IgD-negative memory B cell (primary cell): Measurements from ENCODE around the gene MMS19. TPM values are rescaled to one million over a fixed set of nuclear protein-coding genes. Genes with fewer than 3 reads are reported as not detected.
"Not testable (repeated sequence)": the region's sequence is repeated elsewhere in the genome, so short reads cannot be mapped to it uniquely, and the experiment has no call there.

Experiments
- H3K27ac Mint-ChIP-seq, 3 donors: one replicate each; pipeline ENCODE4 v1.8.0; 2020 to 2022; ENCODE audit warnings: mild to moderate bottlenecking in 3 of 3, mixed read lengths in 3 of 3, moderate library complexity in 1 of 3
- H3K27me3 Mint-ChIP-seq: one replicate; pipeline ENCODE4 v1.8.0; 2021; ENCODE audit warnings: mixed read lengths
- H3K36me3 Mint-ChIP-seq: one replicate; pipeline ENCODE4 v1.8.0; 2020; ENCODE audit warnings: mild to moderate bottlenecking, mixed read lengths
- H3K4me1 Mint-ChIP-seq, 3 donors: one replicate each; pipeline ENCODE4 v1.8.0; 2020 to 2022; ENCODE audit warnings: mixed read lengths in 3 of 3, mild to moderate bottlenecking in 1 of 3
- H3K4me3 Mint-ChIP-seq, 4 donors: one replicate each; pipeline ENCODE4 v1.8.0; 2020 to 2022; ENCODE audit warnings: mild to moderate bottlenecking in 4 of 4, mixed read lengths in 4 of 4, moderate library complexity in 3 of 4
- H3K9me3 Mint-ChIP-seq, 3 donors: one replicate each; pipeline ENCODE4 v1.8.0; 2020 to 2021; ENCODE audit warnings: mixed read lengths in 3 of 3, mild to moderate bottlenecking in 1 of 3
- polyA plus RNA-seq: library from polyadenylated mRNA; unstranded; fragments of 300-500 nt; fragmentation: Illumina TruSeq; gene quantifications from one replicate; pipeline ENCODE4 v1.2.3, GENCODE V29; 2021

Gene MMS19
- polyA plus RNA-seq, 1 donor from 2014 or later = 29.1 TPM

GRCh38 chr10:97497572-97498075 lies 598 bp downstream of the MMS19 start:
- Mint-ChIP-seq H3K36me3 (no peaks in the 10 kb centered on the region), H3K27ac (peak overlapping the region; percentile 88 to 98 (median 94)), H3K4me3 (peak overlapping the region; percentile 95 to 99 (median 98)), H3K4me1 (peaks cover 4 to 28% (median 20%) of the 10 kb centered on the region in 3 donors), H3K9me3 (no peaks in the 10 kb centered on the region), H3K27me3 (peaks cover 26% of the 10 kb centered on the region)

GRCh38 chr10:97494863-97495506 lies 3.2 kb downstream of the MMS19 start:
- H3K4me3 Mint-ChIP-seq = peak overlapping the region in 2 of 4 donors; percentile 25 to 49
- H3K27ac Mint-ChIP-seq = peak overlapping the region in 2 of 3 donors; percentile 47 to 53
- H3K9me3 Mint-ChIP-seq = no peaks in the 10 kb centered on the region
- H3K4me1 Mint-ChIP-seq = peaks cover 4 to 34% (median 27%) of the 10 kb centered on the region in 3 donors
- H3K27me3 Mint-ChIP-seq = peaks cover 5% of the 10 kb centered on the region
- no peaks in the 10 kb centered on the region for H3K36me3 Mint-ChIP-seq

- no peaks in the 10 kb centered on the region for H3K9me3 Mint-ChIP-seq
Measured at GRCh38 chr10:97494151-97494550, 4.1 kb downstream of the MMS19 start.

GRCh38 chr10:97490592-97490991 lies 7.6 kb downstream of the MMS19 start:
- Mint-ChIP-seq H3K4me1 (peaks cover 11 to 23% (median 21%) of the 10 kb centered on the region in 3 donors), H3K9me3 (no peaks in the 10 kb centered on the region), H3K27ac (peak overlapping the region in 1 of 3 donors; percentile 55), H3K4me3 (no peak overlapping the region), H3K27me3 (no peaks in the 10 kb centered on the region), H3K36me3 (no peaks in the 10 kb centered on the region)

More at GRCh38 chr10:97494151-97494550, 4.1 kb downstream of the MMS19 start:
- H3K36me3 Mint-ChIP-seq = no peaks in the 10 kb centered on the region
- no peak overlapping the region for H3K4me3 Mint-ChIP-seq
- no peaks in the 10 kb centered on the region for H3K27me3 Mint-ChIP-seq
- peaks cover 10 to 34% (median 30%) of the 10 kb centered on the region in 3 donors for H3K4me1 Mint-ChIP-seq
- H3K27ac Mint-ChIP-seq = no peak overlapping the region

- no peaks in the 10 kb centered on the region for H3K9me3 Mint-ChIP-seq
- no peaks in the 10 kb centered on the region for H3K27me3 Mint-ChIP-seq
- H3K4me1 Mint-ChIP-seq = peaks cover 9 to 11% (median 11%) of the 10 kb centered on the region in 3 donors
- peaks cover 2% of the 10 kb centered on the region for H3K36me3 Mint-ChIP-seq
- no peak overlapping the region for H3K27ac Mint-ChIP-seq
- H3K4me3 Mint-ChIP-seq = no peak overlapping the region
Measured at GRCh38 chr10:97485647-97486281, 12.5 kb downstream of the MMS19 start.

- Mint-ChIP-seq H3K27me3 (no peaks in the 10 kb centered on the region), H3K4me3 (no peak overlapping the region), H3K27ac (no peak overlapping the region), H3K4me1 (peaks cover 1 to 5% (median 4%) of the 10 kb centered on the region in 3 donors), H3K9me3 (no peaks in the 10 kb centered on the region), H3K36me3 (peaks cover 4% of the 10 kb centered on the region)
Measured at GRCh38 chr10:97483921-97484320, 14.3 kb downstream of the MMS19 start.

GRCh38 chr10:97483506-97483905 lies 14.7 kb downstream of the MMS19 start:
- H3K27me3 Mint-ChIP-seq = no peaks in the 10 kb centered on the region
- no peak overlapping the region for H3K27ac Mint-ChIP-seq
- no peak overlapping the region for H3K4me3 Mint-ChIP-seq
- peaks cover 1 to 5% (median 2%) of the 10 kb centered on the region in 3 donors for H3K4me1 Mint-ChIP-seq
- H3K36me3 Mint-ChIP-seq = peaks cover 4% of the 10 kb centered on the region
- H3K9me3 Mint-ChIP-seq = no peaks in the 10 kb centered on the region

- Mint-ChIP-seq H3K4me3 (no peak overlapping the region), H3K9me3 (no peaks in the 10 kb centered on the region), H3K4me1 (peaks cover 0 to 5% (median 1%) of the 10 kb centered on the region in 3 donors), H3K27me3 (no peaks in the 10 kb centered on the region), H3K36me3 (peaks cover 9% of the 10 kb centered on the region), H3K27ac (no peak overlapping the region)
Measured at GRCh38 chr10:97482381-97482780, 15.8 kb downstream of the MMS19 start.

- Mint-ChIP-seq H3K4me1 (peaks cover 0 to 3% (median 1%) of the 10 kb centered on the region in 3 donors), H3K36me3 (peaks cover 11% of the 10 kb centered on the region), H3K9me3 (no peaks in the 10 kb centered on the region), H3K27me3 (no peaks in the 10 kb centered on the region), H3K27ac (no peak overlapping the region), H3K4me3 (no peak overlapping the region)
Measured at GRCh38 chr10:97481071-97481470, 17.2 kb downstream of the MMS19 start.

- H3K9me3 Mint-ChIP-seq = peaks cover 0 to 2% (median 0%) of the 10 kb centered on the region in 3 donors
- no peak overlapping the region for H3K27ac Mint-ChIP-seq
- H3K4me1 Mint-ChIP-seq = peaks cover 0 to 3% (median 0%) of the 10 kb centered on the region in 3 donors
- H3K36me3 Mint-ChIP-seq = peaks cover 18% of the 10 kb centered on the region
- no peak overlapping the region for H3K4me3 Mint-ChIP-seq
- H3K27me3 Mint-ChIP-seq = no peaks in the 10 kb centered on the region
Measured at GRCh38 chr10:97479939-97480338, 18.3 kb downstream of the MMS19 start.

- H3K9me3 Mint-ChIP-seq, H3K27ac Mint-ChIP-seq, H3K4me3 Mint-ChIP-seq: not testable (repeated sequence)
Measured at GRCh38 chr10:97479410-97479809, 18.8 kb downstream of the MMS19 start.

GRCh38 chr10:97475936-97476594 lies 22.2 kb downstream of the MMS19 start:
- Mint-ChIP-seq H3K9me3 (peaks cover 0 to 3% (median 0%) of the 10 kb centered on the region in 3 donors), H3K27ac (no peak overlapping the region), H3K4me1 (no peaks in the 10 kb centered on the region), H3K27me3 (no peaks in the 10 kb centered on the region), H3K4me3 (no peak overlapping the region), H3K36me3 (peaks cover 19% of the 10 kb centered on the region)

More at GRCh38 chr10:97479410-97479809, 18.8 kb downstream of the MMS19 start:
- H3K36me3 Mint-ChIP-seq = peaks cover 21% of the 10 kb centered on the region
- not testable (repeated sequence) for H3K27me3 Mint-ChIP-seq, H3K4me1 Mint-ChIP-seq

GRCh38 chr10:97474918-97475317 lies 23.3 kb downstream of the MMS19 start:
- no peaks in the 10 kb centered on the region for H3K27me3 Mint-ChIP-seq
- no peak overlapping the region for H3K27ac Mint-ChIP-seq
- H3K4me3 Mint-ChIP-seq = no peak overlapping the region
- peaks cover 17% of the 10 kb centered on the region for H3K36me3 Mint-ChIP-seq
- H3K9me3 Mint-ChIP-seq = peaks cover 0 to 3% (median 0%) of the 10 kb centered on the region in 3 donors
- H3K4me1 Mint-ChIP-seq = no peaks in the 10 kb centered on the region

- peak overlapping the region in 1 of 3 donors; percentile 59 for H3K27ac Mint-ChIP-seq
- H3K36me3 Mint-ChIP-seq = not testable (repeated sequence)
Measured at GRCh38 chr10:97468781-97469180, 29.4 kb downstream of the MMS19 start.

GRCh38 chr10:97468162-97468561 lies 30.1 kb downstream of the MMS19 start:
- Mint-ChIP-seq H3K27ac (no peak overlapping the region), H3K27me3 (no peaks in the 10 kb centered on the region), H3K9me3 (no peaks in the 10 kb centered on the region), H3K4me1 (no peaks in the 10 kb centered on the region), H3K4me3 (no peak overlapping the region), H3K36me3 (no peaks in the 10 kb centered on the region)

More at GRCh38 chr10:97468781-97469180, 29.4 kb downstream of the MMS19 start:
- not testable (repeated sequence) for H3K9me3 Mint-ChIP-seq, H3K27me3 Mint-ChIP-seq, H3K4me1 Mint-ChIP-seq, H3K4me3 Mint-ChIP-seq
